ENCODE measurements around the gene EHD2.
"Not testable (repeated sequence)": the region's sequence is repeated elsewhere in the genome, so short reads cannot be mapped to it uniquely, and the experiment has no call there.

The EHD2 gene

GRCh38 chr19:47781590-47782262 is 68.5 kb downstream of the EHD2 start:
- peak in 40 of 42 donors; percentile 33 to 89 (median 68) for DNase-seq
- intact Hi-C loops (cut with DNase I): no loop called here

- intact Hi-C loops (cut with DNase I): no loop called here
- no peak for DNase-seq
Measured at GRCh38 chr19:47786566-47786965, 73.3 kb downstream of the EHD2 start.

GRCh38 chr19:47787307-47787706 is 74.1 kb downstream of the EHD2 start:
- DNase-seq; intact Hi-C loops (cut with DNase I): not testable (repeated sequence)

GRCh38 chr19:47789811-47790210 is 76.6 kb downstream of the EHD2 start:
- DNase-seq; intact Hi-C loops (cut with DNase I): not testable (repeated sequence)

GRCh38 chr19:47790398-47790814 is 77.2 kb downstream of the EHD2 start:
- intact Hi-C loops (cut with DNase I): no loop called here
- DNase-seq: peak; percentile 75 to 96 (median 87)

GRCh38 chr19:47792616-47793015 is 79.4 kb downstream of the EHD2 start:
- intact Hi-C loops (cut with DNase I): no loop called here

More at GRCh38 chr19:47792616-47793015, 79.4 kb downstream of the EHD2 start:
- no peak for DNase-seq
